KMS-11 (cell line): Measurements from ENCODE around the gene ARHGAP1.
"Not testable (repeated sequence)": the region's sequence is repeated elsewhere in the genome, so short reads cannot be mapped to it uniquely, and the experiment has no call there.

Source experiments
- H2AFZ ChIP-seq: fragments of 200-600 bp; sonication (generic); 2 replicates; pipeline ENCODE4 v1.6.1; 2016; ENCODE audit warnings: antibody characterized with exemption, mixed run types, low read depth
- H3K27ac ChIP-seq: fragments of 200-600 bp; sonication (generic); 2 replicates; pipeline ENCODE4 v1.6.1; 2016; ENCODE audit warnings: mild to moderate bottlenecking, mixed run types
- H3K27me3 ChIP-seq: fragments of 200-600 bp; sonication (generic); 2 replicates; pipeline ENCODE4 v1.6.1; 2017; ENCODE audit warnings: mild to moderate bottlenecking, low read depth, mixed run types, moderate library complexity; ENCODE audit not compliant: insufficient read depth
- H3K36me3 ChIP-seq: fragments of 200-600 bp; sonication (generic); 2 replicates; pipeline ENCODE4 v1.6.1; 2017; ENCODE audit warnings: mild to moderate bottlenecking, mixed run types; ENCODE audit not compliant: insufficient read depth
- H3K4me1 ChIP-seq: fragments of 200-600 bp; sonication (generic); 2 replicates; pipeline ENCODE4 v1.6.1; 2016; ENCODE audit warnings: mild to moderate bottlenecking, low read depth, mixed run types; ENCODE audit not compliant: poor library complexity, severe bottlenecking
- H3K4me2 ChIP-seq: fragments of 200-600 bp; sonication (generic); 2 replicates; pipeline ENCODE4 v1.7.0; 2016; ENCODE audit warnings: mild to moderate bottlenecking, mixed run types
- H3K4me3 ChIP-seq: fragments of 200-600 bp; sonication (generic); IDR thresholded peaks from 2 replicates; pipeline ENCODE4 v1.6.1; 2017; ENCODE audit warnings: low read depth, low read length, mixed read lengths; ENCODE audit not compliant: insufficient read depth
- H3K79me2 ChIP-seq: fragments of 200-600 bp; sonication (generic); 2 replicates; pipeline ENCODE4 v1.6.1; 2016; ENCODE audit warnings: low read depth, mixed run types; ENCODE audit not compliant: insufficient read depth
- H3K9ac ChIP-seq: fragments of 200-600 bp; sonication (generic); 2 replicates; pipeline ENCODE4 v1.6.1; 2016; ENCODE audit warnings: mild to moderate bottlenecking, mixed run types
- H4K20me1 ChIP-seq: fragments of 200-600 bp; sonication (generic); 2 replicates; pipeline ENCODE4 v1.6.1; 2016; ENCODE audit warnings: mild to moderate bottlenecking, mixed run types; ENCODE audit not compliant: insufficient read depth
- TF ChIP-seq, protein P1 (sequence below): fragments of 200-600 bp; sonication (generic); conservative IDR thresholded peaks from 2 replicates; pipeline ENCODE4 v1.6.1; 2017; ENCODE audit warnings: low read depth, mild to moderate bottlenecking, antibody characterized with exemption, low read length, moderate library complexity, mixed read lengths

ARHGAP1 gene

DNA sequence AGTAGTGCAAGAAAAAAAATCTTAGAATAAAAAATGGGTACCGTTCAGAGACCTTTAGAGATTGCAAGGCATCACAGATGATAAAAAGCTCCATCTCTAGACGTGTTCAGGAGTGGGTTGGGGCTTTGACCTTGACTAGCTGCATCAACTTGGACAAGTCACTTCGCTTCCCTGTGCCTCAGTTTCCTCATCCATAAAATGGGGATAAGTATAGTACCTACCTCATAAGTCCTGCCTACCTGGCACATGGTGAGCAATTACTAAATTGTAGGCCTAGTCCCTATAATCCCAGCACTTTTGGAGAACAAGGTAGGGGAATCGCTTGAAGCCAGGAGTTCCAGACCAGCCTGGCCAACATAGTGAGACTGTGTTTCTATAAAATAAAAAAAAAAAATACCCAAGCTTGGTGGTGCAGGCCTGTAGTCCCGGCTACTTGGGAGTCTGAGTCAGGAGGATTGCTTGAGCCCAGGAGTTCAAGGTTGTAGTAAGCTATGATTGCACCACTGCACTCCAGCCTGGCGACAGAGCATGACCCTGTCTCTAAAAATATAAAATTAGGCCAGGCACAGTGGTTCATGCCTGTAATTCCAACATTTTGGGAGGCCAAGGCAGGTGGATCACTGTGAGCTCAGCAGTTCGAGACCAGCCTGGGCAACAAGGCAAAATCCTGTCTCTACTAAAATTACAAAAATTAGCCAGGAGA lies 12.6 kb upstream of the ARHGAP1 start:
- Histone ChIP-seq H3K4me1 (peaks cover 2% of the 10 kb centered on the region), H2AFZ (no peak overlapping the region), H3K36me3 (no peaks in the 10 kb centered on the region), H3K27me3 (no peaks in the 10 kb centered on the region), H3K79me2 (no peaks in the 10 kb centered on the region), H3K4me3 (no peak overlapping the region), H3K4me2 (no peak overlapping the region), H3K9ac (no peak overlapping the region), H3K27ac (no peak overlapping the region), H4K20me1 (no peaks in the 10 kb centered on the region)
- TF ChIP-seq, protein P1, sequence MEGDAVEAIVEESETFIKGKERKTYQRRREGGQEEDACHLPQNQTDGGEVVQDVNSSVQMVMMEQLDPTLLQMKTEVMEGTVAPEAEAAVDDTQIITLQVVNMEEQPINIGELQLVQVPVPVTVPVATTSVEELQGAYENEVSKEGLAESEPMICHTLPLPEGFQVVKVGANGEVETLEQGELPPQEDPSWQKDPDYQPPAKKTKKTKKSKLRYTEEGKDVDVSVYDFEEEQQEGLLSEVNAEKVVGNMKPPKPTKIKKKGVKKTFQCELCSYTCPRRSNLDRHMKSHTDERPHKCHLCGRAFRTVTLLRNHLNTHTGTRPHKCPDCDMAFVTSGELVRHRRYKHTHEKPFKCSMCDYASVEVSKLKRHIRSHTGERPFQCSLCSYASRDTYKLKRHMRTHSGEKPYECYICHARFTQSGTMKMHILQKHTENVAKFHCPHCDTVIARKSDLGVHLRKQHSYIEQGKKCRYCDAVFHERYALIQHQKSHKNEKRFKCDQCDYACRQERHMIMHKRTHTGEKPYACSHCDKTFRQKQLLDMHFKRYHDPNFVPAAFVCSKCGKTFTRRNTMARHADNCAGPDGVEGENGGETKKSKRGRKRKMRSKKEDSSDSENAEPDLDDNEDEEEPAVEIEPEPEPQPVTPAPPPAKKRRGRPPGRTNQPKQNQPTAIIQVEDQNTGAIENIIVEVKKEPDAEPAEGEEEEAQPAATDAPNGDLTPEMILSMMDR = no peak

GRCh38 chr11:46711303-46711702 lies 10.9 kb upstream of the ARHGAP1 start:
- H2AFZ ChIP-seq = no peak overlapping the region
- H3K4me2 ChIP-seq = no peak overlapping the region

GRCh38 chr11:46710821-46711269 lies 10.4 kb upstream of the ARHGAP1 start:
- Histone ChIP-seq H3K9ac (no peak overlapping the region), H3K4me2 (no peak overlapping the region), H4K20me1 (no peaks in the 10 kb centered on the region), H3K79me2 (no peaks in the 10 kb centered on the region), H3K4me3 (no peak overlapping the region), H3K27ac (no peak overlapping the region), H3K36me3 (no peaks in the 10 kb centered on the region), H2AFZ (no peak overlapping the region), H3K4me1 (no peaks in the 10 kb centered on the region), H3K27me3 (no peaks in the 10 kb centered on the region)
- TF ChIP-seq, protein P1 = no peak

More at GRCh38 chr11:46711303-46711702, 10.9 kb upstream of the ARHGAP1 start:
- H3K4me1 ChIP-seq = no peaks in the 10 kb centered on the region
- H3K79me2 ChIP-seq = no peaks in the 10 kb centered on the region
- no peaks in the 10 kb centered on the region for H4K20me1 ChIP-seq
- no peak overlapping the region for H3K27ac ChIP-seq
- no peaks in the 10 kb centered on the region for H3K27me3 ChIP-seq
- H3K36me3 ChIP-seq = no peaks in the 10 kb centered on the region
- H3K4me3 ChIP-seq = no peak overlapping the region
- TF ChIP-seq, protein P1 = no peak
- H3K9ac ChIP-seq = no peak overlapping the region

DNA sequence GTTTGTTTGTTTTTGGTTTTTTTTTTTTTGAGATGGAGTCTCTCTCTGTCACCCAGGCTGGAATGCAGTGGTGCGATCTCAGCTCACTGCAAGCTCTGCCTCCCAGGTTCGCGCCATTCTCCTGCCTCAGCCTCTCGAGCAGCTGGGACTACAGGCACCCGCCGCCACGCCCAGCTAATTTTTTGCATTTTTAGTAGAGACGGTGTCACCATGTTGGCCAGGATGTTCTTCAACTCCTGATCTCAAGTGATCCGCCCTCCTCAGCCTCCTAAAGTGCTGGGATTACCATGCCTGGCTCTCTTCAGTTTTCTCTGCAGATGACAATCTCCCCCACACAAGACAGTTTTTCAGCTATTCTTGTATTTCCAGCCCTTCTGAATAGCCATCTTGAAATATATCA lies 8.9 kb upstream of the ARHGAP1 start:
- H3K4me1 ChIP-seq, H3K4me2 ChIP-seq, H3K79me2 ChIP-seq, H4K20me1 ChIP-seq, H3K9ac ChIP-seq, H3K36me3 ChIP-seq, H3K27me3 ChIP-seq, H3K4me3 ChIP-seq, H2AFZ ChIP-seq, H3K27ac ChIP-seq: not testable (repeated sequence)

- no peak overlapping the region for H3K4me3 ChIP-seq
- H3K27ac ChIP-seq = no peak overlapping the region
- no peaks in the 10 kb centered on the region for H4K20me1 ChIP-seq
- no peaks in the 10 kb centered on the region for H3K27me3 ChIP-seq
- TF ChIP-seq, protein P1 = no peak
- H3K79me2 ChIP-seq = peaks cover 11% of the 10 kb centered on the region; the same call in 1 of the 2 replicates
- H3K4me1 ChIP-seq = peaks cover 10% of the 10 kb centered on the region
- no peak overlapping the region for H2AFZ ChIP-seq
- H3K9ac ChIP-seq = no peak overlapping the region
- no peaks in the 10 kb centered on the region for H3K36me3 ChIP-seq
- no peak overlapping the region for H3K4me2 ChIP-seq
Measured at GRCh38 chr11:46706886-46707285, 6.5 kb upstream of the ARHGAP1 start.
